SU-DHL-6 (cell line): ENCODE results near the gene SBSN.

ENCODE experiments used
- H2AFZ ChIP-seq: fragments of 200-600 bp; sonication (generic); 2 replicates; pipeline ENCODE4 v1.6.1; 2014; ENCODE audit warnings: low read depth, mild to moderate bottlenecking, moderate library complexity, mixed read lengths, antibody characterized with exemption, low read length; ENCODE audit not compliant: severe bottlenecking
- H3F3A ChIP-seq: fragments of 200-600 bp; shearing (Covaris generic); 2 replicates; pipeline ENCODE4 v1.6.0; 2016; ENCODE audit warnings: antibody characterized with exemption, mild to moderate bottlenecking; ENCODE audit not compliant: insufficient read depth
- H3K27ac ChIP-seq: fragments of 200-600 bp; sonication (generic); 2 replicates; pipeline ENCODE4 v1.5.1; 2016; ENCODE audit warnings: low read depth, mild to moderate bottlenecking, low read length, moderate library complexity, mixed read lengths
- H3K27me3 ChIP-seq: fragments of 200-600 bp; sonication (generic), shearing (Covaris generic); 2 replicates; pipeline ENCODE4 v1.6.0; 2014; ENCODE audit warnings: mild to moderate bottlenecking, low read length
- H3K36me3 ChIP-seq: fragments of 200-600 bp; sonication (generic); 2 replicates; pipeline ENCODE4 v1.6.1; 2014; ENCODE audit warnings: mild to moderate bottlenecking, low read length, mixed read lengths
- H3K4me2 ChIP-seq: fragments of 300-600, 200-600 bp; shearing (Covaris generic), sonication (generic); 2 replicates; pipeline ENCODE4 v1.6.0; 2014; ENCODE audit warnings: low read length, low read depth, mild to moderate bottlenecking; ENCODE audit not compliant: poor library complexity, severe bottlenecking
- H3K4me3 ChIP-seq: fragments of 200-600 bp; sonication (generic); 2 replicates; pipeline ENCODE4 v1.5.1; 2014; ENCODE audit warnings: antibody characterized with exemption, low read length, mild to moderate bottlenecking, mixed read lengths; ENCODE audit not compliant: insufficient read depth, poor library complexity, severe bottlenecking
- H3K79me2 ChIP-seq: fragments of 200-600 bp; sonication (generic); 2 replicates; pipeline ENCODE4 v1.6.1; 2014; ENCODE audit warnings: mild to moderate bottlenecking, low read length, moderate library complexity; ENCODE audit not compliant: insufficient read depth
- H3K9ac ChIP-seq: fragments of 200-600 bp; sonication (generic); 2 replicates; pipeline ENCODE4 v1.7.0; 2014; ENCODE audit warnings: mild to moderate bottlenecking, low read length
- H3K9me2 ChIP-seq: fragments of 200-600 bp; sonication (generic); replicated peaks from 2 replicates; pipeline ENCODE4 v1.6.1; 2014; ENCODE audit warnings: low read length; ENCODE audit not compliant: insufficient read depth
- H3K9me3 ChIP-seq: fragments of 200-600 bp; sonication (generic); 2 replicates; pipeline ENCODE4 v1.6.1; 2014; ENCODE audit warnings: low read length, mixed read lengths; ENCODE audit not compliant: insufficient read depth
- H4K20me1 ChIP-seq: fragments of 200-600 bp; sonication (generic); 2 replicates; pipeline ENCODE4 v1.6.1; 2014; ENCODE audit warnings: low read depth, mild to moderate bottlenecking, antibody characterized with exemption, low read length, moderate library complexity, mixed read lengths
- CTCF ChIP-seq: fragments of 200-600 bp; sonication (generic); IDR thresholded peaks from one replicate; pipeline ENCODE4 v1.5.1; 2017; ENCODE audit warnings: antibody characterized with exemption, mild to moderate bottlenecking, low read length, moderate library complexity; ENCODE audit not compliant: insufficient read depth, poor library complexity, severe bottlenecking
- EZH2phosphoT487 ChIP-seq: fragments of 200-600 bp; sonication (generic), shearing (Covaris generic); conservative IDR thresholded peaks from 2 replicates; pipeline ENCODE4 v1.6.1; 2018; ENCODE audit warnings: mild to moderate bottlenecking, antibody characterized with exemption, low read length, moderate library complexity, mixed read lengths

The SBSN gene

GRCh38 chr19:35500611-35501010, 27.5 kb downstream of the SBSN start:
- no peaks in the 10 kb centered on the region for H3K9me2 ChIP-seq
- H4K20me1 ChIP-seq = no peaks in the 10 kb centered on the region
- H3K4me3 ChIP-seq = no peak overlapping the region
- H3K36me3 ChIP-seq = no peaks in the 10 kb centered on the region
- TF ChIP-seq CTCF (no peak), EZH2phosphoT487 (no peak)
- no peak overlapping the region for H2AFZ ChIP-seq
- no peak overlapping the region for H3K4me2 ChIP-seq
- H3K9ac ChIP-seq = no peak overlapping the region
- no peaks in the 10 kb centered on the region for H3F3A ChIP-seq
- no peaks in the 10 kb centered on the region for H3K9me3 ChIP-seq
- H3K27ac ChIP-seq = no peak overlapping the region
- H3K27me3 ChIP-seq = no peaks in the 10 kb centered on the region
- no peaks in the 10 kb centered on the region for H3K79me2 ChIP-seq

GRCh38 chr19:35498984-35499527, 29.1 kb downstream of the SBSN start:
- Histone ChIP-seq H3K36me3 (no peaks in the 10 kb centered on the region), H3K27me3 (no peaks in the 10 kb centered on the region), H3K27ac (no peak overlapping the region), H4K20me1 (no peaks in the 10 kb centered on the region), H3K9ac (no peak overlapping the region), H2AFZ (no peak overlapping the region), H3K79me2 (no peaks in the 10 kb centered on the region), H3F3A (no peaks in the 10 kb centered on the region), H3K4me2 (no peak overlapping the region), H3K9me2 (no peaks in the 10 kb centered on the region), H3K4me3 (no peak overlapping the region), H3K9me3 (no peaks in the 10 kb centered on the region)
- TF ChIP-seq CTCF (no peak), EZH2phosphoT487 (no peak)

GRCh38 chr19:35498220-35498619, 29.9 kb downstream of the SBSN start:
- Histone ChIP-seq H4K20me1 (no peaks in the 10 kb centered on the region), H3K27ac (no peak overlapping the region), H3K9me2 (no peaks in the 10 kb centered on the region), H3K9me3 (no peaks in the 10 kb centered on the region), H3K79me2 (no peaks in the 10 kb centered on the region), H3K4me3 (no peak overlapping the region), H3K4me2 (no peak overlapping the region), H3K9ac (no peak overlapping the region), H3K27me3 (no peaks in the 10 kb centered on the region), H3F3A (no peaks in the 10 kb centered on the region), H3K36me3 (no peaks in the 10 kb centered on the region), H2AFZ (no peak overlapping the region)
- TF ChIP-seq EZH2phosphoT487 = no peak
- TF ChIP-seq CTCF = no peak

- Histone ChIP-seq H3K4me3 (no peak overlapping the region), H3K9me2 (no peaks in the 10 kb centered on the region), H3K27ac (no peak overlapping the region), H3K36me3 (no peaks in the 10 kb centered on the region), H3K9me3 (no peaks in the 10 kb centered on the region), H3K27me3 (no peaks in the 10 kb centered on the region), H3K79me2 (no peaks in the 10 kb centered on the region), H4K20me1 (no peaks in the 10 kb centered on the region), H3F3A (no peaks in the 10 kb centered on the region), H3K4me2 (no peak overlapping the region), H3K9ac (no peak overlapping the region), H2AFZ (no peak overlapping the region)
- TF ChIP-seq CTCF = no peak
- no peak for TF ChIP-seq EZH2phosphoT487
Measured at GRCh38 chr19:35497406-35497805, 30.7 kb downstream of the SBSN start.
